Measurements from ENCODE around the gene C11orf54.
"Not testable (repeated sequence)": the region's sequence is repeated elsewhere in the genome, so short reads cannot be mapped to it uniquely, and the experiment has no call there.

DNA sequence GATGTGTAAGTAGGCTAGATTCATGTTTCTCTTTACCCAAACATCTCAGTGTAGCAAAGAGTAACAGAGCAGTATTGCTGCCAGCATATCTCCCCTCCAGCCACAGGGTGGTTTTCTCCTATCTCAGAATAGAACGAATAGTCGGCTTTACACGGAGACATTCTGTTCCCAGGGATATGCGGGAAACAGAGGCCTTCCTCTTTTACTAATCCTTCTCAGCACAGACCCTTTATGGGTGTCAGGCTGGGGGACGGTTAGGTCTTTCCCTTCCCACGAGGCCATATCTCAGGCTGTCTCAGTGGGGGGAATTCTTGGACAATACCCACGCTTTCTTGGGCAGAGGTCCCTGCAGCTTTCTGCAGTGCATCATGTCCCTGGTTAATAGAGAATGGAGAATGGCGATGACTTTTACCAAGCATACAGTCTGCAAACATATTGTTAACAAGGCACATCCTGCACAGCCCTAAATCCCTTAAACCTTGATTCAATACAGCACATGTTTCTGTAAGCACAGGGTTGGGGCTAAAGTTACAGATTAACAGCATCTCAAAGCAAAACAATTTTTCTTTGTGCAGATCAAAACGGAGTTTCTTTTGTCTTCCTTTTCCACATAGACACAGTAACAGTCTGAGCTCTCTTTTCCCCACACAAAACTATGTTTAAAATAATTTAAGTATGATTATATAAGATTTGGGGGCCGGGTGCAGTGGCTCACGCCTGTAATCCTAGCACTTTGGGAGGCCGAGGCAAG, 3.7 kb downstream of the C11orf54 start:
- TF ChIP-seq, protein P1, sequence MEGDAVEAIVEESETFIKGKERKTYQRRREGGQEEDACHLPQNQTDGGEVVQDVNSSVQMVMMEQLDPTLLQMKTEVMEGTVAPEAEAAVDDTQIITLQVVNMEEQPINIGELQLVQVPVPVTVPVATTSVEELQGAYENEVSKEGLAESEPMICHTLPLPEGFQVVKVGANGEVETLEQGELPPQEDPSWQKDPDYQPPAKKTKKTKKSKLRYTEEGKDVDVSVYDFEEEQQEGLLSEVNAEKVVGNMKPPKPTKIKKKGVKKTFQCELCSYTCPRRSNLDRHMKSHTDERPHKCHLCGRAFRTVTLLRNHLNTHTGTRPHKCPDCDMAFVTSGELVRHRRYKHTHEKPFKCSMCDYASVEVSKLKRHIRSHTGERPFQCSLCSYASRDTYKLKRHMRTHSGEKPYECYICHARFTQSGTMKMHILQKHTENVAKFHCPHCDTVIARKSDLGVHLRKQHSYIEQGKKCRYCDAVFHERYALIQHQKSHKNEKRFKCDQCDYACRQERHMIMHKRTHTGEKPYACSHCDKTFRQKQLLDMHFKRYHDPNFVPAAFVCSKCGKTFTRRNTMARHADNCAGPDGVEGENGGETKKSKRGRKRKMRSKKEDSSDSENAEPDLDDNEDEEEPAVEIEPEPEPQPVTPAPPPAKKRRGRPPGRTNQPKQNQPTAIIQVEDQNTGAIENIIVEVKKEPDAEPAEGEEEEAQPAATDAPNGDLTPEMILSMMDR (IDR thresholded peaks at IDR 0.05 in 4 of 5, conservative IDR thresholded peaks at IDR 0.05 in 1 of 5) = not testable (repeated sequence)
- TF ChIP-seq POLR2A (IDR thresholded peaks at IDR 0.05) = not testable (repeated sequence)

Measured in gastrocnemius medialis (tissue), 4 donors.